Esophagus muscularis mucosa (tissue), 4 donors: ENCODE measurements around the gene MAP4K4. TPM values are rescaled to one million over a fixed set of nuclear protein-coding genes. Genes with fewer than 3 reads are reported as not detected.

Experiments used
- DNase-seq: peaks from one replicate; pipeline ENCODE4 v3.0.0-alpha.2; 2017; ENCODE audit errors: extremely low spot score
- H3K27ac ChIP-seq, 4 donors: fragments of 200-600 bp; sonication (generic); replicated peaks in 1 of 4; 1 replicate in 3 of 4; 2 replicates in 1 of 4; pipeline ENCODE4 v1.5.1; 2016 to 2019; ENCODE audit warnings: mild to moderate bottlenecking in 1 of 4
- H3K27me3 ChIP-seq, 4 donors: fragments of 200-600 bp; sonication (generic); one replicate each; pipeline versions ENCODE4 v1.5.1 to v1.6.0; 2016 to 2019
- H3K36me3 ChIP-seq, 4 donors: fragments of 200-600 bp; sonication (generic); one replicate each; pipeline ENCODE4 v1.5.1; 2016 to 2019
- H3K4me1 ChIP-seq, 4 donors: fragments of 200-600 bp; sonication (generic); one replicate each; pipeline ENCODE4 v1.5.1; 2016 to 2019
- H3K4me3 ChIP-seq, 4 donors: fragments of 200-600 bp; sonication (generic); 1 replicate in 2 of 4; 2 replicates in 2 of 4; pipeline ENCODE4 v1.5.1; 2016 to 2019; ENCODE audit warnings: mild to moderate bottlenecking in 4 of 4, moderate library complexity in 1 of 4
- H3K9me3 ChIP-seq, 4 donors: fragments of 200-600 bp; sonication (generic); 1 replicate in 3 of 4; 2 replicates in 1 of 4; pipeline ENCODE4 v1.5.1; 2016 to 2019
- CTCF ChIP-seq, 3 experiments: fragments of 200-600 bp in 2 of 3; fragments of 450-650 bp in 1 of 3; sonication (generic) in 2 of 3; IDR thresholded peaks; one replicate each; pipeline ENCODE4 v1.5.1; 2017 to 2019; ENCODE audit warnings: antibody characterized with exemption in 3 of 3, mild to moderate bottlenecking in 2 of 3, moderate library complexity in 1 of 3
- EP300 ChIP-seq: sonication (generic); formaldehyde crosslinking; IDR thresholded peaks from one replicate; pipeline ENCODE4 v1.6.1; 2017; ENCODE audit warnings: antibody characterized with exemption
- POLR2A ChIP-seq: fragments of 450-650 bp; IDR thresholded peaks from one replicate; pipeline ENCODE4 v1.6.1; 2017; ENCODE audit warnings: antibody characterized with exemption, moderate library complexity, mild to moderate bottlenecking, low read depth
- POLR2AphosphoS5 ChIP-seq, 2 donors: sonication (generic); formaldehyde crosslinking; IDR thresholded peaks; one replicate each; pipeline ENCODE4 v1.6.1; 2017; ENCODE audit warnings: antibody characterized with exemption in 2 of 2
- WGBS: methylation state at CpG from one replicate; pipeline ENCODE4 v1.1.5; 2018; 5-methylcytosine and 5-hydroxymethylcytosine counted together
- intact Hi-C: fragments of 100-400 bp; cut with DNase I; formaldehyde crosslinking; loops from one replicate; pipeline ENCODE4 v1.15.1; 2023
- total RNA-seq, 4 donors: library from RNA; depleted of rRNA; stranded (reverse); fragments of >200 nt; gene quantifications; one replicate each; pipeline versions ENCODE4 v1.1.0 to v1.2.1, GENCODE V29; 2016

MAP4K4 gene
- total RNA-seq, 4 donors from 2014 or later, result 37.8 to 59.0 (median 51.7) TPM

- peaks cover 0 to 6% (median 2%) of the 10 kb centered on the region in 4 donors for H3K36me3 ChIP-seq
- intact Hi-C loops, result loop anchor here (2.0 to 10.0 kb wide), 2 partner anchors 125 to 309 kb away; no protein-coding TSS in a partner anchor
- H3K27me3 ChIP-seq, result no peaks in the 10 kb centered on the region
- H3K9me3 ChIP-seq, result no peaks in the 10 kb centered on the region
- no peak for DNase-seq
- H3K4me1 ChIP-seq, result peaks cover 44 to 61% (median 49%) of the 10 kb centered on the region in 4 donors
- H3K4me3 ChIP-seq, result no peak overlapping the region
- WGBS, result 41% methylated on average over 14 of the region's 14 CpGs
- TF ChIP-seq POLR2A, result no peak
- TF ChIP-seq POLR2AphosphoS5 (IDR thresholded peaks at IDR 0.05), result no peak
- TF ChIP-seq CTCF (IDR thresholded peaks at IDR 0.05), result peak; percentile 55 to 76 (median 68)
- TF ChIP-seq EP300, result no peak
- H3K27ac ChIP-seq, result no peak overlapping the region
These were observed 125.9 kb downstream of the MAP4K4 start for GRCh38 chr2:101823347-101823791.

- Histone ChIP-seq H3K9me3 (no peaks in the 10 kb centered on the region), H3K4me3 (no peak overlapping the region), H3K4me1 (peaks cover 44 to 61% (median 49%) of the 10 kb centered on the region in 4 donors), H3K36me3 (peaks cover 0 to 6% (median 2%) of the 10 kb centered on the region in 4 donors), H3K27me3 (no peaks in the 10 kb centered on the region), H3K27ac (no peak overlapping the region)
- TF ChIP-seq CTCF (IDR thresholded peaks at IDR 0.05), result no peak
- no peak for TF ChIP-seq EP300
- TF ChIP-seq POLR2AphosphoS5 (IDR thresholded peaks at IDR 0.05), result no peak
- intact Hi-C loops, result loop anchor here (2.0 to 10.0 kb wide), 2 partner anchors 125 to 309 kb away; no protein-coding TSS in a partner anchor
- 85% methylated on average over 4 of the region's 4 CpGs for WGBS
- no peak for DNase-seq
These were observed 126.4 kb downstream of the MAP4K4 start for GRCh38 chr2:101823859-101824258.

DNA sequence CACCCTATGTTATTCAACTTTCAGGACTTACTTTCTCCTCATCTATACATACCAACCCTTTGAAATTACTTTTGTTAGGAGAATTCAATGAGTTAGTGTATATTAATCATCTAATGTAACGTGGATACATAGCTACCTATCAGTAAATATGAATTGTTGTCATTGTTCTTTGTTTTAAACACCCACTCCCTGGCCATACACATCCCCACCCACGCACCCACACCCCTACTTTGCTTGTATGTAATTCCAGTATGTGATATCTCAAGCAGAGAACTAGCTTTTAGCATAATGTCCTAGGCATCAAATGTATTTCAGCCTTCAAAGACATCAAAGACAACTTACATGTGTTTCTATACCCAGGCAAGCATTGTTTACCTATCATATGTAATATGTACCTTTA, 129.2 kb downstream of the MAP4K4 start:
- H3K4me3 ChIP-seq, result no peak overlapping the region
- no peak overlapping the region for H3K27ac ChIP-seq
- TF ChIP-seq EP300, result no peak
- no peaks in the 10 kb centered on the region for H3K27me3 ChIP-seq
- intact Hi-C loops, result loop anchor here (10.0 kb wide), 1 partner anchor 312 kb away; no protein-coding TSS in a partner anchor
- WGBS, result 91% methylated on average over 2 of the region's 2 CpGs
- no peaks in the 10 kb centered on the region for H3K9me3 ChIP-seq
- peaks cover 4 to 14% (median 8%) of the 10 kb centered on the region in 4 donors for H3K36me3 ChIP-seq
- H3K4me1 ChIP-seq, result peaks cover 54 to 69% (median 61%) of the 10 kb centered on the region in 4 donors
- DNase-seq, result no peak

DNA sequence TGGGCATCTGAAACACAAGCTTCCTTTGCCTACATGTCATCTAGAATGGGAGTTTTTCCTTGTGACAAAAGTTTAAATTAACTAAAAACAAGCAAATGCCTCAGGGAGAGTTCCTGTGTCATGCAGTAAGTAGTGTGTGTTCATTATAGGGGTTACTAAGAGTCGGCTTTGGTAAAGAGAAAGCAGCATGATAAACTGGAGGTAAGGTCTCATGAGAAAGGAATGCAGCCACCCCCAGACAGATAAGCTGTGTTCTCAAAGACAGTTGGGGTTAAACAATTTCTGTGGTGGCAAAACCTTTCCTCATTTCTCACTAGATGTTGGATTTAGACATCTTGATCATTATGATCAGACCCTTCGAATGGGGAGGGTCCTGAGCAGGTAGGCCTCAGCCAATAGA, 129.7 kb downstream of the MAP4K4 start:
- H3K27me3 ChIP-seq, result no peaks in the 10 kb centered on the region
- peak overlapping the region in 1 of 4 donors; percentile 69 for H3K27ac ChIP-seq
- no peak for DNase-seq
- intact Hi-C loops, result loop anchor here (10.0 kb wide), 1 partner anchor 312 kb away; no protein-coding TSS in a partner anchor
- WGBS, result 54% methylated on average over 2 of the region's 2 CpGs
- no peaks in the 10 kb centered on the region for H3K9me3 ChIP-seq
- H3K36me3 ChIP-seq, result peaks cover 4 to 18% (median 8%) of the 10 kb centered on the region in 4 donors
- H3K4me3 ChIP-seq, result no peak overlapping the region
- H3K4me1 ChIP-seq, result peaks cover 56 to 72% (median 64%) of the 10 kb centered on the region in 4 donors
- no peak for TF ChIP-seq EP300
- TF ChIP-seq POLR2A, result no peak
- no peak for TF ChIP-seq CTCF (IDR thresholded peaks at IDR 0.05)
- no peak for TF ChIP-seq POLR2AphosphoS5 (IDR thresholded peaks at IDR 0.05)

DNA sequence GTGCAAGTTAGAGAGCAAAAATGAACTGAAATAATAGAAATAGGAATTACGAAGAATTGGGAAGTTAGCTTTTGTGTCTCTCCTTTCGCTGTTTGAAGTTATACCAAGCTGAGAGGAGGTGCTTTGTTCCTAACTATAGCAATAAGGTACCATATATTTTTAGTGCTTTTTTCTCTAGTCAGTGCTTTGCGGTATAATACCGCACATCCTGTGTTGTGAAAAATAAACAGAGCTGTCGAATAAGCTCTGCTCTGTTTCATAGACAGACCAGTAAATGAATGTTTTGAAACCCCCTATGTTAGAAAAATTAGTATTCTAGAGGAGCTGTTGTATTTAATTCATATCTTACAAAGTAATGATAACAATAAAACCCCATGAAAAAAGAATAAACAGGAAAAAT, 130.8 kb downstream of the MAP4K4 start:
- Histone ChIP-seq H3K36me3 (peaks cover 4 to 18% (median 8%) of the 10 kb centered on the region in 4 donors), H3K4me1 (peaks cover 53 to 64% (median 60%) of the 10 kb centered on the region in 4 donors), H3K4me3 (no peak overlapping the region), H3K27me3 (no peaks in the 10 kb centered on the region), H3K9me3 (no peaks in the 10 kb centered on the region), H3K27ac (peak overlapping the region in 2 of 4 donors; percentile 61 to 69)
- intact Hi-C loops, result loop anchor here (10.0 kb wide), 1 partner anchor 313 kb away; no protein-coding TSS in a partner anchor
- TF ChIP-seq EP300 (no peak), POLR2AphosphoS5 (IDR thresholded peaks at IDR 0.05) (no peak), POLR2A (no peak), CTCF (IDR thresholded peaks at IDR 0.05) (no peak)
- DNase-seq, result no peak
- 53% methylated on average over 5 of the region's 5 CpGs for WGBS
